ENCODE data around the gene OR10G6.

- no peak for TF ChIP-seq REST (IDR thresholded peaks at IDR 0.05; ENCODE audit: insufficient read depth in 1 of 2, low read depth in 2 of 2, low read length in 1 of 2)
- TF ChIP-seq CTCF (IDR thresholded peaks at IDR 0.05), result no peak
- TF ChIP-seq SIN3A (IDR thresholded peaks at IDR 0.05; ENCODE audit: borderline replicate concordance, insufficient read depth, low read depth, low read length), result no peak
- TF ChIP-seq POLR2AphosphoS5 (IDR thresholded peaks at IDR 0.05; ENCODE audit: low read depth, low read length), result no peak
Observed at GRCh38 chr11:124039557-124039956, 44.6 kb upstream of the OR10G6 start.

Data from Panc1 (cell line).